HepG2 (cell line): ENCODE measurements around the gene IL2RG. TPM values are rescaled to one million over a fixed set of nuclear protein-coding genes. Genes with fewer than 3 reads are reported as not detected.

Experiments
- ATAC-seq: fragments of 200-7000 bp; cut with Tn5 transposase; 3 replicates; pipeline ENCODE4 v1.9.1; 2020; ENCODE audit warnings: mild to moderate bottlenecking, moderate library complexity
- BruUV-seq: library from RNA; stranded (reverse); fragments of 400-500 nt; replicated peaks from 2 replicates; lab custom pipeline; 2021; lab: Mats Ljungman, UMichigan
- CTCF ChIA-PET: fragments of 300-600 bp; formaldehyde crosslinking; extraction: SDS; loops from one replicate; lab custom pipeline; 2021; ENCODE audit warnings: low total read pairs, inconsistent platforms, low intra/inter-chr PET ratio; lab: Yijun Ruan, JAX
- POLR2A ChIA-PET: fragments of 350-600 bp; sonication (Branson Sonifier 250); formaldehyde crosslinking; loops from one replicate; lab custom pipeline; 2020; ENCODE audit warnings: antibody characterized with exemption, inconsistent platforms; lab: Yijun Ruan, JAX
- DNase-seq: peaks from one replicate; pipeline ENCODE4 v3.0.0-alpha.2; 2015; ENCODE audit warnings: low spot score
- FAIRE-seq: peaks from 3 replicates; lab custom pipeline; 2011; peaks lifted over from hg19 to GRCh38; lab: Jason Lieb, UNC
- H2AFZ ChIP-seq: one replicate; pipeline ENCODE4 v1.6.1; 2011; ENCODE audit warnings: low read length, inconsistent platforms
- H3K27ac ChIP-seq: fragments of 300-600 bp; 3 replicates; pipeline ENCODE4 v1.8.0; 2011; ENCODE audit warnings: mixed run types, mild to moderate bottlenecking, mixed read lengths, low read length, inconsistent platforms; ENCODE audit not compliant: insufficient read depth; ENCODE audit errors: extremely low read length
- H3K27me3 ChIP-seq, 2 experiments: fragments of 200-600 bp in 1 of 2; 2 replicates in 1 of 2; 3 replicates in 1 of 2; pipeline versions ENCODE4 v1.6.0 to v1.8.0; 2011; ENCODE audit warnings: low read length in 2 of 2, mild to moderate bottlenecking in 2 of 2, moderate library complexity in 2 of 2, inconsistent platforms in 1 of 2; ENCODE audit not compliant: insufficient read depth in 2 of 2, control insufficient read depth in 1 of 2
- H3K36me3 ChIP-seq, 2 experiments: fragments of 200-600 bp in 1 of 2; replicated peaks in 1 of 2; 2 replicates in 1 of 2; 3 replicates in 1 of 2; pipeline versions ENCODE4 v1.5.1 to v1.8.0; 2011; ENCODE audit warnings: low read length in 2 of 2, inconsistent platforms in 1 of 2; ENCODE audit not compliant: insufficient read depth in 2 of 2, control insufficient read depth in 1 of 2
- H3K4me1 ChIP-seq: 2 replicates; pipeline ENCODE4 v1.5.1; 2012; ENCODE audit warnings: low read length, inconsistent platforms; ENCODE audit not compliant: insufficient read depth
- H3K4me2 ChIP-seq: 2 replicates; pipeline ENCODE4 v1.6.0; 2011; ENCODE audit warnings: low read depth, low read length, inconsistent platforms
- H3K4me3 ChIP-seq, 3 experiments: fragments of 200-600 bp in 1 of 3; sonication (generic), shearing (Covaris generic) in 1 of 3; replicated peaks in 1 of 3; 2 replicates each; pipeline ENCODE4 v1.5.1; 2011 to 2016; ENCODE audit warnings: low read length in 3 of 3, inconsistent platforms in 2 of 3, low read depth in 2 of 3, mild to moderate bottlenecking in 2 of 3, control low read depth in 1 of 3, mixed read lengths in 1 of 3; ENCODE audit not compliant: insufficient read depth in 1 of 3
- H3K79me2 ChIP-seq: one replicate; pipeline ENCODE4 v1.6.1; 2011; ENCODE audit warnings: low read length, inconsistent platforms; ENCODE audit not compliant: insufficient read depth
- H3K9ac ChIP-seq: 2 replicates; pipeline ENCODE4 v1.6.0; 2011; ENCODE audit warnings: mild to moderate bottlenecking, low read depth, low read length, inconsistent platforms; ENCODE audit not compliant: insufficient read depth
- H3K9me3 ChIP-seq: 2 replicates; pipeline ENCODE4 v1.5.1; 2012; ENCODE audit warnings: mild to moderate bottlenecking, low read length
- H4K20me1 ChIP-seq: 2 replicates; pipeline ENCODE4 v1.6.0; 2011; ENCODE audit warnings: inconsistent platforms, mild to moderate bottlenecking, low read length, moderate library complexity; ENCODE audit not compliant: insufficient read depth
- ATF7-NPFF ChIP-seq: sonication (generic); formaldehyde crosslinking; IDR thresholded peaks from 2 replicates; pipeline ENCODE4 v1.8.1; 2023; ENCODE audit warnings: mild to moderate bottlenecking, low read depth, missing genetic modification reagents, moderate library complexity
- FOXJ3 ChIP-seq: sonication (generic); formaldehyde crosslinking; IDR thresholded peaks from 2 replicates; pipeline ENCODE4 v1.4.0; 2020; ENCODE audit warnings: missing genetic modification reagents, mild to moderate bottlenecking, borderline replicate concordance
- JUND ChIP-seq: sonication (generic); formaldehyde crosslinking; IDR thresholded peaks from 2 replicates; pipeline ENCODE4 v1.8.0; 2022; ENCODE audit warnings: mild to moderate bottlenecking, missing genetic modification reagents
- KDM1A ChIP-seq: IDR thresholded peaks from 2 replicates; pipeline ENCODE4 v1.6.1; 2016; ENCODE audit warnings: missing compliant biosample characterization
- MAF1 ChIP-seq: sonication (generic); formaldehyde crosslinking; IDR thresholded peaks from 2 replicates; pipeline ENCODE4 v1.5.0; 2020; ENCODE audit warnings: missing genetic modification reagents, borderline replicate concordance
- MIER2 ChIP-seq: IDR thresholded peaks from 2 replicates; pipeline ENCODE4 v1.6.1; 2016; ENCODE audit warnings: missing biosample characterization, missing genetic modification reagents
- NFIB ChIP-seq: sonication (generic); formaldehyde crosslinking; IDR thresholded peaks from 2 replicates; pipeline ENCODE4 v1.9.0; 2021; ENCODE audit warnings: missing genetic modification reagents, mild to moderate bottlenecking, borderline replicate concordance
- SETDB1 ChIP-seq: sonication (generic); formaldehyde crosslinking; IDR thresholded peaks from 2 replicates; pipeline ENCODE4 v1.5.1; 2020; ENCODE audit warnings: missing genetic modification reagents, mild to moderate bottlenecking, borderline replicate concordance
- ZNF816 ChIP-seq: sonication (generic); formaldehyde crosslinking; IDR thresholded peaks from 2 replicates; pipeline ENCODE4 v1.8.0; 2022; ENCODE audit warnings: missing genetic modification reagents, mild to moderate bottlenecking, borderline replicate concordance
- ZSCAN20 ChIP-seq: sonication (generic); formaldehyde crosslinking; IDR thresholded peaks from 2 replicates; pipeline ENCODE4 v1.4.0; 2020; ENCODE audit warnings: missing genetic modification reagents, mild to moderate bottlenecking, borderline replicate concordance
- WGBS: methylation state at CpG from one replicate; pipeline ENCODE4 v1.1.6; 2017; ENCODE audit warnings: low lambda C conversion rate; 5-methylcytosine and 5-hydroxymethylcytosine counted together
- in situ Hi-C: cut with HindIII; loops from 2 replicates; pipeline ENCODE4 v1.10.0; 2017; ENCODE audit warnings: low pct_unique_long_range_greater_than_20kb; ENCODE audit not compliant: extremely low pct_ligation_motif_present
- intact Hi-C: fragments of 100-400 bp; cut with micrococcal nuclease; formaldehyde crosslinking; loops from one replicate; pipeline ENCODE4 v1.10.0; 2022; ENCODE audit not compliant: unreplicated experiment
- polyA plus RNA-seq, 8 experiments: library from polyadenylated mRNA; depleted of rRNA in 3 of 8; stranded (reverse) in 7 of 8; unstranded in 1 of 8; fragments of >200 nt; fragmentation: Illumina TruSeq in 4 of 8; extraction: Trizol in 4 of 8; gene quantifications; 2 replicates each; pipeline versions ENCODE4 v1.2.1 to v1.2.3, GENCODE V29; 2011 to 2016; ENCODE audit warnings: low read depth in 4 of 8, missing spikeins in 1 of 8, mixed read lengths in 1 of 8; ENCODE audit not compliant: insufficient read depth in 1 of 8
- total RNA-seq, 5 experiments: library from RNA; depleted of rRNA; stranded (reverse); fragments of >200 nt; fragmentation: Illumina TruSeq; extraction: Trizol; gene quantifications; 2 replicates each; pipeline ENCODE4 v1.2.3, GENCODE V29; 2016; ENCODE audit warnings: low read depth in 1 of 5
- TF ChIP-seq, protein P1 (sequence below): sonication (generic); formaldehyde crosslinking; IDR thresholded peaks from 2 replicates; pipeline ENCODE4 v1.5.1; 2020; ENCODE audit warnings: mild to moderate bottlenecking, missing genetic modification reagents, borderline replicate concordance
- TF ChIP-seq, protein P2 (sequence below): sonication (generic); formaldehyde crosslinking; conservative IDR thresholded peaks from 2 replicates; pipeline ENCODE4 v1.8.0; 2022; ENCODE audit warnings: low read depth, missing genetic modification reagents

The IL2RG gene
- total and polyA plus RNA-seq, 2 of the 13 experiments (the other 11 are each of a cell fraction or from before 2014, with no cell fraction given) = 0.98 TPM; not detected in 1

DNA sequence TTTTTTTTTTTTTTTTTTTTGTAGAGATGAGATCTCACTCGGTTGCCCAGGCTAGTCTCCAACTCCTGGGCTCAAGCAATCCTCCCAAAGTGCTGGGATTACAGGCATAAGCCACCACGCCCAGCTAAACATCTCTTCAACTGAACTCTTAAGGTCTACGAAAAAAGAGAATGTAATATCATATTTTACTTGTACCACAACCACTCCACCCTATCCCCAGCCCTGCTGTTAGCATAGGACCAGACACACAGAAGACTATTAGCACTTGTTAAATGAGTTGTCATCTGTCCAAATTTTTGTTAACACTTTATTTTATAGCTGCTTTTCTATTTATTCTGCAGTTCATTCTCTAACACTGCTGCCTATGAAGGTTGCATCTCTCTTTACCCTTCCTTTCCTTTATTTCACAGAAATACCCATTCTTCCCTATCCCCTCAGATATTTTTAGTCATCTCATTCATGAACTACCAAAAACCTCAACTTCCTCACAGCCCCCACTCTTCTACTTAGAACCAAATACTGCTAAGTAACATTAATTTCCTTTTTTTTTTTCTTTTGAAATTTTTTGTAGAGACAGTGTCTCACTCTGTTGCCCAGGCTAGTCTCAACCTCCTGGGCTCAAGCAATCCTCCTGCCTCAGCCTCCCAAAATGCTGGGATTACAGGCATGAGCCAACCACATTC lies 53.4 kb downstream of the IL2RG start:
- Histone ChIP-seq H3K4me1 (no peaks in the 10 kb centered on the region), H3K27me3 (no peaks in the 10 kb centered on the region), H4K20me1 (no peaks in the 10 kb centered on the region), H3K27ac (no peak overlapping the region), H3K4me2 (no peak overlapping the region), H2AFZ (no peak overlapping the region), H3K36me3 (peaks cover 2 to 8% of the 10 kb centered on the region in 2 experiments; a peak in 2 of 5 replicates), H3K79me2 (no peaks in the 10 kb centered on the region), H3K9me3 (no peaks in the 10 kb centered on the region), H3K4me3 (no peak overlapping the region), H3K9ac (no peak overlapping the region)
- 98% methylated on average over 3 of the region's 3 CpGs for WGBS
- intact Hi-C loops (no loop called here), in situ Hi-C loops (no loop called here)
- FAIRE-seq (no peak), DNase-seq (no peak), ATAC-seq (no peak)
- BruUV-seq = no TSS peak
- TF ChIP-seq KDM1A (CRISPR knock-in tag) (no peak), SETDB1 (CRISPR knock-in tag) (no peak), ZNF816 (no peak), NFIB (CRISPR knock-in tag) (no peak), MAF1 (CRISPR knock-in tag) (no peak), ATF7-NPFF (no peak), ZSCAN20 (no peak), FOXJ3 (CRISPR knock-in tag) (no peak), JUND (CRISPR knock-in tag) (no peak), MIER2 (no peak)
- TF ChIP-seq, protein P1, sequence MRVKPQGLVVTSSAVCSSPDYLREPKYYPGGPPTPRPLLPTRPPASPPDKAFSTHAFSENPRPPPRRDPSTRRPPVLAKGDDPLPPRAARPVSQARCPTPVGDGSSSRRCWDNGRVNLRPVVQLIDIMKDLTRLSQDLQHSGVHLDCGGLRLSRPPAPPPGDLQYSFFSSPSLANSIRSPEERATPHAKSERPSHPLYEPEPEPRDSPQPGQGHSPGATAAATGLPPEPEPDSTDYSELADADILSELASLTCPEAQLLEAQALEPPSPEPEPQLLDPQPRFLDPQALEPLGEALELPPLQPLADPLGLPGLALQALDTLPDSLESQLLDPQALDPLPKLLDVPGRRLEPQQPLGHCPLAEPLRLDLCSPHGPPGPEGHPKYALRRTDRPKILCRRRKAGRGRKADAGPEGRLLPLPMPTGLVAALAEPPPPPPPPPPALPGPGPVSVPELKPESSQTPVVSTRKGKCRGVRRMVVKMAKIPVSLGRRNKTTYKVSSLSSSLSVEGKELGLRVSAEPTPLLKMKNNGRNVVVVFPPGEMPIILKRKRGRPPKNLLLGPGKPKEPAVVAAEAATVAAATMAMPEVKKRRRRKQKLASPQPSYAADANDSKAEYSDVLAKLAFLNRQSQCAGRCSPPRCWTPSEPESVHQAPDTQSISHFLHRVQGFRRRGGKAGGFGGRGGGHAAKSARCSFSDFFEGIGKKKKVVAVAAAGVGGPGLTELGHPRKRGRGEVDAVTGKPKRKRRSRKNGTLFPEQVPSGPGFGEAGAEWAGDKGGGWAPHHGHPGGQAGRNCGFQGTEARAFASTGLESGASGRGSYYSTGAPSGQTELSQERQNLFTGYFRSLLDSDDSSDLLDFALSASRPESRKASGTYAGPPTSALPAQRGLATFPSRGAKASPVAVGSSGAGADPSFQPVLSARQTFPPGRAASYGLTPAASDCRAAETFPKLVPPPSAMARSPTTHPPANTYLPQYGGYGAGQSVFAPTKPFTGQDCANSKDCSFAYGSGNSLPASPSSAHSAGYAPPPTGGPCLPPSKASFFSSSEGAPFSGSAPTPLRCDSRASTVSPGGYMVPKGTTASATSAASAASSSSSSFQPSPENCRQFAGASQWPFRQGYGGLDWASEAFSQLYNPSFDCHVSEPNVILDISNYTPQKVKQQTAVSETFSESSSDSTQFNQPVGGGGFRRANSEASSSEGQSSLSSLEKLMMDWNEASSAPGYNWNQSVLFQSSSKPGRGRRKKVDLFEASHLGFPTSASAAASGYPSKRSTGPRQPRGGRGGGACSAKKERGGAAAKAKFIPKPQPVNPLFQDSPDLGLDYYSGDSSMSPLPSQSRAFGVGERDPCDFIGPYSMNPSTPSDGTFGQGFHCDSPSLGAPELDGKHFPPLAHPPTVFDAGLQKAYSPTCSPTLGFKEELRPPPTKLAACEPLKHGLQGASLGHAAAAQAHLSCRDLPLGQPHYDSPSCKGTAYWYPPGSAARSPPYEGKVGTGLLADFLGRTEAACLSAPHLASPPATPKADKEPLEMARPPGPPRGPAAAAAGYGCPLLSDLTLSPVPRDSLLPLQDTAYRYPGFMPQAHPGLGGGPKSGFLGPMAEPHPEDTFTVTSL (CRISPR knock-in tag) = no peak
- TF ChIP-seq, protein P2, sequence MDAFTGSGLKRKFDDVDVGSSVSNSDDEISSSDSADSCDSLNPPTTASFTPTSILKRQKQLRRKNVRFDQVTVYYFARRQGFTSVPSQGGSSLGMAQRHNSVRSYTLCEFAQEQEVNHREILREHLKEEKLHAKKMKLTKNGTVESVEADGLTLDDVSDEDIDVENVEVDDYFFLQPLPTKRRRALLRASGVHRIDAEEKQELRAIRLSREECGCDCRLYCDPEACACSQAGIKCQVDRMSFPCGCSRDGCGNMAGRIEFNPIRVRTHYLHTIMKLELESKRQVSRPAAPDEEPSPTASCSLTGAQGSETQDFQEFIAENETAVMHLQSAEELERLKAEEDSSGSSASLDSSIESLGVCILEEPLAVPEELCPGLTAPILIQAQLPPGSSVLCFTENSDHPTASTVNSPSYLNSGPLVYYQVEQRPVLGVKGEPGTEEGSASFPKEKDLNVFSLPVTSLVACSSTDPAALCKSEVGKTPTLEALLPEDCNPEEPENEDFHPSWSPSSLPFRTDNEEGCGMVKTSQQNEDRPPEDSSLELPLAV (CRISPR knock-in tag) = no peak
- CTCF ChIA-PET = no interaction called here
- POLR2A ChIA-PET = no interaction called here
